B cell (primary cell): ENCODE results near the gene HEXD. TPM values are rescaled to one million over a fixed set of nuclear protein-coding genes. Genes with fewer than 3 reads are reported as not detected.

Experiments
- ATAC-seq: fragments of 200-7000 bp; cut with Tn5 transposase; one replicate; pipeline ENCODE4 v1.10.0; 2021; ENCODE audit warnings: low read depth, mild to moderate bottlenecking, moderate number of reproducible peaks, moderate library complexity
- CTCF ChIA-PET: fragments of 350-600 bp; sonication (Branson Sonifier 250); formaldehyde crosslinking; loops from one replicate; lab custom pipeline; 2021; ENCODE audit warnings: antibody characterized with exemption, inconsistent platforms; lab: Charles Lee
- POLR2A ChIA-PET: fragments of 350-600 bp; sonication (Branson Sonifier 250); formaldehyde crosslinking; loops from one replicate; lab custom pipeline; 2021; ENCODE audit warnings: antibody characterized with exemption; lab: Charles Lee
- DNase-seq: peaks from one replicate; pipeline ENCODE4 v3.0.0; 2013
- H2AFZ ChIP-seq: 2 replicates; pipeline ENCODE4 v1.6.1; 2012; ENCODE audit warnings: mild to moderate bottlenecking, low read depth, low read length; ENCODE audit not compliant: insufficient read depth, poor library complexity, severe bottlenecking
- H3K27ac ChIP-seq, 2 donors: 1 replicate in 1 of 2; 2 replicates in 1 of 2; pipeline ENCODE4 v1.5.1; 2012 to 2013; ENCODE audit warnings: low read length in 2 of 2, mild to moderate bottlenecking in 2 of 2, moderate library complexity in 1 of 2
- H3K27me3 ChIP-seq, 4 experiments: fragments of 200-600 bp in 1 of 4; sonication (generic) in 1 of 4; replicated peaks in 1 of 4; 1 replicate in 2 of 4; 2 replicates in 2 of 4; pipeline versions ENCODE4 v1.6.1 to v1.7.0; 2013 to 2016; ENCODE audit warnings: low read length in 3 of 4, mild to moderate bottlenecking in 2 of 4, mixed read lengths in 1 of 4, moderate library complexity in 1 of 4; ENCODE audit not compliant: insufficient read depth in 4 of 4, control insufficient read depth in 3 of 4; ENCODE audit errors: control extremely low read depth in 1 of 4
- H3K36me3 ChIP-seq, 2 experiments: replicated peaks in 1 of 2; 1 replicate in 1 of 2; 2 replicates in 1 of 2; pipeline versions ENCODE4 v1.6.1 to v1.7.1; 2013; ENCODE audit warnings: low read length in 1 of 2; ENCODE audit not compliant: insufficient read depth in 2 of 2, control insufficient read depth in 1 of 2; ENCODE audit errors: control extremely low read depth in 1 of 2, extremely low read depth in 1 of 2
- H3K4me1 ChIP-seq, 2 donors: fragments of 200-600 bp in 1 of 2; sonication (generic) in 1 of 2; 1 replicate in 1 of 2; 2 replicates in 1 of 2; pipeline versions ENCODE4 v1.5.1 to v1.6.1; 2013 to 2017; ENCODE audit warnings: low read length in 2 of 2; ENCODE audit not compliant: control insufficient read depth in 2 of 2, insufficient read depth in 2 of 2
- H3K4me2 ChIP-seq: replicated peaks from 2 replicates; pipeline ENCODE3; 2012; ENCODE audit warnings: mild to moderate bottlenecking, low read depth, low read length; ENCODE audit not compliant: poor library complexity, severe bottlenecking
- H3K4me3 ChIP-seq, 5 experiments: fragments of 200-600 bp in 1 of 5; sonication (generic) in 1 of 5; 1 replicate in 3 of 5; 2 replicates in 2 of 5; pipeline versions ENCODE4 v1.5.1 to v1.7.0; 2011 to 2016; ENCODE audit warnings: low read length in 4 of 5, mild to moderate bottlenecking in 4 of 5, low read depth in 2 of 5, control low read depth in 1 of 5, moderate library complexity in 1 of 5; ENCODE audit not compliant: insufficient read depth in 1 of 5; ENCODE audit errors: control extremely low read depth in 1 of 5, extremely low read depth in 1 of 5
- H3K79me2 ChIP-seq: fragments of 200-600 bp; sonication (generic); one replicate; pipeline ENCODE4 v1.6.0; 2016; ENCODE audit warnings: low read length; ENCODE audit not compliant: control insufficient read depth, insufficient read depth
- H3K9ac ChIP-seq: fragments of 200-600 bp; sonication (generic); 2 replicates; pipeline ENCODE4 v1.6.1; 2017; ENCODE audit warnings: mild to moderate bottlenecking, low read length, moderate library complexity
- H3K9me3 ChIP-seq, 3 donors: one replicate each; pipeline versions ENCODE4 v1.6.1 to v1.7.1; 2013; ENCODE audit warnings: low read length in 2 of 3; ENCODE audit not compliant: control insufficient read depth in 2 of 3, insufficient read depth in 1 of 3; ENCODE audit errors: control extremely low read depth in 1 of 3
- H4K20me1 ChIP-seq: 2 replicates; pipeline ENCODE4 v1.6.0; 2012; ENCODE audit warnings: mild to moderate bottlenecking, low read length; ENCODE audit not compliant: insufficient read depth, control insufficient read depth, poor library complexity, severe bottlenecking
- H3K27ac Mint-ChIP-seq: one replicate; pipeline ENCODE4 v1.8.0; 2021; ENCODE audit warnings: mixed read lengths
- H3K27me3 Mint-ChIP-seq: one replicate; pipeline ENCODE4 v1.8.0; 2021; ENCODE audit warnings: mixed read lengths
- H3K4me1 Mint-ChIP-seq: one replicate; pipeline ENCODE4 v1.8.0; 2021; ENCODE audit warnings: mixed read lengths
- H3K4me3 Mint-ChIP-seq: one replicate; pipeline ENCODE4 v1.8.0; 2021; ENCODE audit warnings: mixed read lengths
- H3K9me3 Mint-ChIP-seq: one replicate; pipeline ENCODE4 v1.8.0; 2022; ENCODE audit warnings: mixed read lengths; ENCODE audit not compliant: insufficient read depth
- EZH2 ChIP-seq: IDR thresholded peaks from 2 replicates; pipeline ENCODE4 v1.6.1; 2012; ENCODE audit warnings: borderline replicate concordance, low read depth, mild to moderate bottlenecking, moderate library complexity, low read length; ENCODE audit not compliant: insufficient read depth, poor library complexity, severe bottlenecking
- WGBS: methylation state at CpG from one replicate; pipeline ENCODE4 v1.1.5; 2013; ENCODE audit warnings: missing lambda C conversion rate; ENCODE audit not compliant: insufficient coverage; 5-methylcytosine and 5-hydroxymethylcytosine counted together
- intact Hi-C: fragments of 100-400 bp; cut with micrococcal nuclease; formaldehyde crosslinking; loops from one replicate; pipeline ENCODE4 v1.10.0; 2022
- polyA plus RNA-seq: library from polyadenylated mRNA; depleted of rRNA; stranded (reverse); fragments of >200 nt; gene quantifications from 2 replicates; pipeline ENCODE4 v1.2.3, GENCODE V29; 2012
- total RNA-seq, 2 donors: library from RNA; stranded (reverse); fragments of 120-200 nt in 1 of 2; gene quantifications; 1 replicate in 1 of 2; 2 replicates in 1 of 2; pipeline versions ENCODE4 v1.2.3 to v1.2.4, GENCODE V29; 2013 to 2022
- TF ChIP-seq, protein P1 (sequence below): fragments of 200-600 bp; IDR thresholded peaks from one replicate; pipeline ENCODE4 v1.8.0; 2022; ENCODE audit warnings: antibody characterized with exemption, mild to moderate bottlenecking

HEXD gene
- total and polyA plus RNA-seq, 2 donors (not counting 1 experiment from before 2014, with no cell fraction given) = 128 to 317 TPM

DNA sequence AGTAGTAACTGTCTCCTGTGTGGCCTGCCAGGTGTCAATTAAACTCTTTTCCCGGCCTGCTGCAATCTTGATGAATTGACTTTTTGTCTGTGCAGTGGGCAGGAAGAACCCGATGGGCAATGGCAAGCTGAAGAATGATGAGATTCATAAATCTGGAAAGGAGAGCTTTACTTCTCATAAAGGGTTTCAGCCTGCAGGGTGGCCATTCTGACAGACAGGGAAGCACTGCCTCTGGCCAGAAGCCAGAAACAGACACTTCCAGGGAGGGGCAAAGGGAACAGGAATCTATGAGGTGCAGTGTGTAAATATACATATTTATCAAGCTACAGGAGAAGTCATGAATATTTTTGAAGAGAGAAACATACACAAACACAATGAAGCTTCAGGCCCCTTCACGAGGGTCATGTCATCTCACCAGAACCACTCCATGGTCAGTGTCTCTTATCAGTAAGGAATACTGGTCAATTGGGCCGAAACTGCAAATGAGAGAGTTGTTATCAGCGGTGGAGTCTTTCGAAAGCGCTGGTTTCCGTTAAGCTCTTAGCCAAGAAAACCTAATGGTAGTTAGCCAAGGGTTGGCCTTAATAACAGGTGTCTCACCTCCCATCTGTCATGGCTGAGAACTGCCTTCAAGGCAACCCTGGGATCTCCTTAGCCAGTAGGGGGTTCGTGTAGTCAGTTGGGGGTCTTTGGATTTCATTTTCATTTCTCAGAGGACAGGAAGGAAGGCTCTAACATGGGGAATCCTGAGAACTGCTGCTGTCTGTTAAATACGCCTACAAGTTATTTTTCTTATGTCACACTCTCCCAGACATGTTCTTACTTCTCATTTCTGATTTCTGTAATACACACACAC, 39.2 kb downstream of the HEXD start:
- Mint-ChIP-seq H3K27ac (peak overlapping the region; percentile 90), H3K27me3 (no peaks in the 10 kb centered on the region), H3K4me3 (peak overlapping the region; percentile 81), H3K9me3 (no peaks in the 10 kb centered on the region), H3K4me1 (peaks cover 18% of the 10 kb centered on the region)
- peaks cover 13 to 19% of the 10 kb centered on the region in 2 donors for H3K4me1 ChIP-seq
- peaks cover 1 to 17% of the 10 kb centered on the region in 2 experiments for H3K36me3 ChIP-seq
- no peaks in the 10 kb centered on the region for H3K27me3 ChIP-seq
- H2AFZ ChIP-seq = peak overlapping the region; percentile 68
- ChIA-PET POLR2A (interaction anchor here (0.9 to 2.9 kb wide), 3 partner anchors 8 to 80 kb away, joined by 4 to 24 read pairs (median 5); partner anchors contain the start of gene FOXK2), CTCF (interaction anchor here (0.8 to 2.1 kb wide), 3 partner anchors 8 to 52 kb away, joined by 3 to 8 read pairs (median 3); no protein-coding TSS in a partner anchor)
- ATAC-seq (no peak), DNase-seq (no peak)
- 98% methylated on average over 6 of the region's 10 CpGs for WGBS
- peak overlapping the region; percentile 53 to 82 (median 74) for H3K4me3 ChIP-seq
- H4K20me1 ChIP-seq = peaks cover 15% of the 10 kb centered on the region
- H3K4me2 ChIP-seq = peak overlapping the region; percentile 82
- peak overlapping the region; percentile 97 for H3K9ac ChIP-seq
- peak overlapping the region; percentile 91 to 99 for H3K27ac ChIP-seq
- intact Hi-C loops = loop anchor here (5.0 kb wide), 1 partner anchor 295 kb away; the partner anchor contains the start of gene TBCD
- peaks cover 0 to 4% (median 0%) of the 10 kb centered on the region in 3 donors for H3K9me3 ChIP-seq
- TF ChIP-seq EZH2 = no peak
- TF ChIP-seq, protein P1, sequence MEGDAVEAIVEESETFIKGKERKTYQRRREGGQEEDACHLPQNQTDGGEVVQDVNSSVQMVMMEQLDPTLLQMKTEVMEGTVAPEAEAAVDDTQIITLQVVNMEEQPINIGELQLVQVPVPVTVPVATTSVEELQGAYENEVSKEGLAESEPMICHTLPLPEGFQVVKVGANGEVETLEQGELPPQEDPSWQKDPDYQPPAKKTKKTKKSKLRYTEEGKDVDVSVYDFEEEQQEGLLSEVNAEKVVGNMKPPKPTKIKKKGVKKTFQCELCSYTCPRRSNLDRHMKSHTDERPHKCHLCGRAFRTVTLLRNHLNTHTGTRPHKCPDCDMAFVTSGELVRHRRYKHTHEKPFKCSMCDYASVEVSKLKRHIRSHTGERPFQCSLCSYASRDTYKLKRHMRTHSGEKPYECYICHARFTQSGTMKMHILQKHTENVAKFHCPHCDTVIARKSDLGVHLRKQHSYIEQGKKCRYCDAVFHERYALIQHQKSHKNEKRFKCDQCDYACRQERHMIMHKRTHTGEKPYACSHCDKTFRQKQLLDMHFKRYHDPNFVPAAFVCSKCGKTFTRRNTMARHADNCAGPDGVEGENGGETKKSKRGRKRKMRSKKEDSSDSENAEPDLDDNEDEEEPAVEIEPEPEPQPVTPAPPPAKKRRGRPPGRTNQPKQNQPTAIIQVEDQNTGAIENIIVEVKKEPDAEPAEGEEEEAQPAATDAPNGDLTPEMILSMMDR = no peak
- peaks cover 44% of the 10 kb centered on the region for H3K79me2 ChIP-seq
